ENCODE results near the gene AIP.
"Not testable (repeated sequence)": the region's sequence is repeated elsewhere in the genome, so short reads cannot be mapped to it uniquely, and the experiment has no call there.

Gene AIP

GRCh38 chr11:67507864-67508485 is 25.1 kb downstream of the AIP start, which contains the start of gene CDK2AP2:
Gene CDK2AP2 (minus strand): TSS chr11:67508162. CDS start chr11:67508082, 80 bp downstream.
- DNase-seq, result peak; percentile 98

- peak; percentile 100 for DNase-seq
These were observed 25.8 kb downstream of the AIP start for GRCh38 chr11:67508486-67509121.

DNA sequence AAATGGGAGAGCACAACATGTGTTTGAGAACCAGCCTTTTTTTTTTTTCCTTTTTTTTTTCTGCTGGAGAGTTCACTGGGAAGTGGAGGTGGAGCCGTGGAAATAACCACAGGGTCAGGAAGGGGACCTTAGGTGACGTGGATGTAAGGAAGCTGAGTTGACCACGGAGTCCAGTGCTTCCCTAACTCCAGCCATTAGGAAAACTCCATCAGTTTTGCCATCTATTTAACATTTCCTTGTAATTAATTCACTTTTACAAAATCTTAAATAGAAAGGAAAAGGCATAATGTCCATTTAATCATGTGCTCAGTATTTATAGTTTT is 27.2 kb downstream of the AIP start:
- DNase-seq, result no peak

DNA sequence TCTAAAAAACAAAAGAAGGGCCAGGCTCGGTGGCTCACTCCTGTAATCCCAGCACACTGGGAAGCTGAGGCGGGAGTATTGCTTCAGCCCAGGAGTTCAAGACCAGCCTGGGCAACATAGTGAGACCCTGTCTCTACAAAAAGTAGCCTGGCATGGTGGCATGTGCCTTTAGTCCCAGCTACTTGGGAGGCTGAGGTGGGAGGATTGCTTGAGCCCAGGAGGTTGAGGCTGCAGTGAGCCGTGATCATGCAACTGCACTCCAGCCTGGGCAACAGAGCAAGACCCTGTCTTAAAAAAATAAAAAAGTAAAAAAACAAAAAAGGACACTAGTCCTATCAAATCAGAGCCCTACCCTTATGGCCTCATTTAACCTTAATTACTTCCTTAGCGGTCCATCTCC is 28.7 kb downstream of the AIP start:
- DNase-seq, result not testable (repeated sequence)

DNA sequence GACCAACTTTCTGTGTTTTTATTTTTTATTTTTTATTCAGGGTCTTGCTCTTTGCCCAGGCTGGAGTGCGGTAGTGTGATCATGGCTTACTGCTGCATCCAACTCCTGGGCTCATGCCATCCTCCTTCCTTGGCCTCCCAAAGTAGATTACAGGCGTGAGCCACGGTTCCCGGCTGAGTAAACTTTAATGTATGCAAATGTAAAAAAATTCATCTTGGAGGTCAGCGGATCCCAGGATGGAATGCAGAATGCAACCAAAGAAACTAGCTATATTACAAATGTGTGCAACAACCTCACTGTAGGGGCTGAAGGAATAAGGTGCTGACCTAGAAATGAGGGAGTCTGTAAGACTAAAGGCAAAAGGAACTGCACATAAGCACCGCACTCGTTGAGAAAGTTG is 31.3 kb downstream of the AIP start:
- DNase-seq, result no peak

DNA sequence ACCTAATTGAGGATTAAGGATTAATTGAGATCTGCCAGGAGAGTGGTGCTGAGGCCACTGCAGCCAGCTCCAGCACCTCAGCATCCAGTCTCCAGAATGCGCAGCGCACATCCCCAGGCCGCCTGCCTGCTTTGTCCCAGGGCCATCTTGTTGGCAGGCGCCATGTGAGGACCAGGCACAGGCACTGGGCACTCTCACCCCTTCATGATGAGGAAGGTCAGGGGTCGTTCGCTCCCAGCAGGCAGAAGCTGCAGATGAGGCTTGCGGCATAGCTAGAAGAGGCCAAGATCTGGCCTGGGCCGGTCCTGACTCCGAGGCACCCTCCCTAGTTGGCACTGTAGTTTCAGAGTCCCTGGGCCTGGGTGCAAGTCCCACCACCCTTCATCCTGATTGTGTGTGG is 34.0 kb downstream of the AIP start:
- DNase-seq, result no peak

- no peak for DNase-seq
These were observed 35.1 kb downstream of the AIP start for GRCh38 chr11:67517784-67518552.

- no peak for DNase-seq
These were observed 36.9 kb downstream of the AIP start for GRCh38 chr11:67519726-67520125.

DNA sequence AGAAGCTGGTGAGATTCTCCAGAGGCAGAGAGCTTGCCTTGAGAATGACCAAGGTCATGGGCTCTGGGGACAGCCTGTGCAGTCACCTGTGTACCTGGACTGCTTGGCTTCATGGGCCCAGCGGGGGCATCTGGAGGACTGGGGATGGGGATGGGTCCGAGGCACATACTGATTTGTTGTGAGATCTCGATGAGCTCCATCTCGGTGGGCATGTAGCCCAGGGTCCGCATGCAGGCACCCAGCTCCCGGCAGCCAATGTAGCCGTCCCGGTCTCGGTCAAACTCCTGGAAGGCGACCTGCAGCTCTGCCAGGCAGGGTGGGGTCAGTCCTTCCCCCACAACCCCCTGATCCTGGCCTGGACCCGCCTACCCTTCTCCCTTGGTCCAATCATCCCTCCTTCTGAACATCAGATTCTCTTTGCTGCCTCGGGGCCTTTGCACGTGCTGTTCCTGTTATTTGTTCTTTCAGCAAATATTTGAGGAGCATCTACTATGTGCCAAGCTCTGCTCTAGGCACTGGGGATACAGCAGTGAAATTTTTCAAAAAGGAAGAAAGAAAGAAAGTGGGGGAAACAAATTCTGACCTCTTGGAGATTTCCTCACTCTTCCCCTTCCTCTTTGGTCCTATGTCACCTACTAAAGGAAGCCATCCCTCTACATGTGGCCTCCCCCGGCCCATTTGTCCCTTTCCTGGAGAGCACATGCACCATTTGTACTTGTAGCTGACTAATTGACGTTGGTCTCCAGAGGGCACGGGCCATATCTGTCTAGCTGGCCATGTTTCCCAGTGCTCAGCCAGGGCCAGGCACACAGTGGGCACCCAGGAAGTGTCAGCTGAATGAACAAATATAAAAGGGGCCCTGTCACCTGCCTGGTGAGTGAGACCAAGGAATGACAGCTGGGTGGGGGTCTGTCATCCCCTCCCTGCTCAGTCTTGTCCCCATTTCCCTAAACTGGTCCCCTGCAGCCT is 38.3 kb downstream of the AIP start:
- DNase-seq, result no peak

GRCh38 chr11:67521924-67522323 is 39.1 kb downstream of the AIP start:
- DNase-seq, result no peak

DNA sequence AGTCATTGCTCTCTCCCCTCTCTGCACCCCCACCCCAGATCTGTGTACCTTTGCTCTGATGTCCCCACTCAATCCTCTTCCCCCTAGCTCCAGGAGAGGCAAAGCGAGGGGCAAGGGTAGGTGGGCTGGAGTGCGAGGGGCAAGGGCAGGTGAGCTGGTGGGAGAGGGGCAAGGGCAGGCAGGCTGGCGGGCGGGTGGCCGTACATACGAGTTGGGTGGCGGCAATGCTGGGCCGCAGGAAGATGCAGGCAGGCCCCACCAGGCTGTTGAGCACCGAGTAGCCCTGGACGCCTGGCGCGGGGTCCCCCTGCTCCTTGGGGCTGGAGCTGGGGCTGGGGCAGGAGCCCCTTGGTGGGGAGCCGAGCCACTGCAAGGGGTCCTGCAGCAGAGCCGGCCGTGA is 39.5 kb downstream of the AIP start:
- DNase-seq, result no peak

- no peak for DNase-seq
These were observed 40.2 kb downstream of the AIP start, which contains the start of gene CABP2 for GRCh38 chr11:67522844-67523555. Gene CABP2 (minus strand): TSS chr11:67523446. CDS start chr11:67523326, 120 bp downstream.

- DNase-seq, result no peak
These were observed 41.0 kb downstream of the AIP start for GRCh38 chr11:67523556-67524479.

- no peak for DNase-seq
These were observed 41.6 kb downstream of the AIP start for GRCh38 chr11:67524480-67524808.

- DNase-seq, result no peak
These were observed 42.6 kb downstream of the AIP start for GRCh38 chr11:67525275-67525976.

- no peak for DNase-seq
These were observed 45.5 kb downstream of the AIP start for GRCh38 chr11:67528376-67528775.

GRCh38 chr11:67530282-67530592 is 47.4 kb downstream of the AIP start:
- no peak for DNase-seq

DNA sequence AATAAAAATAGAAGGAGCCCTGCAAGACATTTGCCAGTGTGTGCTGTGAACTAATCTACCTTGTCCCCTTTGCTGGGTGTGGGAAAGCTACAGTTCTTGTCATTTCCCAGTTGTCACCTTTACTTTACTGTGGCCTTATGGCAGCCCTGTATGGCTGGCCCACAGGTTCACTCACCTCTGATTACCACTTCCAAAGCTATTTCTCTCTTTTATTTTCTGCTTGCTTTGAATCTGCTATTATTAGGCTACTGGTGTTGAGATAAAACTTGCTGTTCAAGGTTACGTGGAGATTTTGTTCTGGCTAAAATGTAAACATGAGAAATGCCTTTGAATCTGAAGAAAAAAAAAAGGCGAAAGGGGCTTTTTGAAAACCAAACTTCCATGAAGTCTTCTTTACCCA is 50.1 kb downstream of the AIP start:
- no peak for DNase-seq

DNA sequence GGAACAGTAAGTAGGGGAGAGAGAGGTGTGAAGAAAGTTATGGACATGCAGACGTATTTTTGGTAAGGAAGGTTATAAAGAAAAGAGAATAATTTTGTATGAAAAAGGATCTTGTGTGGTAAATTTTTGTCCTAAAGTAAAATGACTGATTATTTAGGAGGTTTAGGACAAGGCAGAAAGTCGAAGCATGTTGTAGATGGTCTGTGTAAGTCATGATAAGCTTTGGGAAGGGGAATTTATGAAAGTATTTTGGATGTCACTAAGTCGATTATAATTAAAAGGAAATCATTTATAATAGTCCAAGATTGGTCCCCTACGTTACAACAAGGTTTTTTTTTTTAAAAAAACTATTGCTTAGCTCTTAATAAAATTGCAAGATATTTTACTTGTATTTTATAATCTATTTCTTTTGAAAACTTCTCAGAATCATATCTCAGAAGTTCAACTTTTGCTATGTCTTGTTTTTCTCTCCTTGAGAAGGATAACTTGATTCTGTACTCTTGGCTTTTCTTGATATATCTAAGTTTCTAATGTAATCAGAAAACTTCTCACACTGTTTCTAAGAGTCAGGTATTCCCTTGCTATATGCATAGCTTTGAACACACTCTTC is 51.3 kb downstream of the AIP start:
- no peak for DNase-seq

GRCh38 chr11:67535561-67535960 is 52.7 kb downstream of the AIP start:
- no peak for DNase-seq
